Measurements from ENCODE around the gene EPN3. TPM values are rescaled to one million over a fixed set of nuclear protein-coding genes. Genes with fewer than 3 reads are reported as not detected.

The EPN3 gene
- total RNA-seq, 2 experiments from 2014 or later = not detected

GRCh38 chr17:50537721-50538548 is 5.4 kb downstream of the EPN3 start:
- Mint-ChIP-seq H3K9me3 (ENCODE audit: insufficient read depth) (no peaks in the 10 kb centered on the region), H3K27ac (no peak overlapping the region), H3K27me3 (ENCODE audit: low read depth) (peaks cover 29% of the 10 kb centered on the region), H3K4me3 (no peak overlapping the region), H3K36me3 (ENCODE audit: low read depth) (no peaks in the 10 kb centered on the region), H3K4me1 (ENCODE audit: low read depth) (peaks cover 22% of the 10 kb centered on the region)
- DNase-seq = no peak
- ATAC-seq = no peak
- POLR2A ChIA-PET = no interaction called here
- CTCF ChIA-PET = no interaction called here

- Mint-ChIP-seq H3K9me3 (ENCODE audit: insufficient read depth) (no peaks in the 10 kb centered on the region), H3K27me3 (ENCODE audit: low read depth) (peaks cover 20% of the 10 kb centered on the region), H3K36me3 (ENCODE audit: low read depth) (no peaks in the 10 kb centered on the region), H3K4me3 (no peak overlapping the region), H3K4me1 (ENCODE audit: low read depth) (peaks cover 18% of the 10 kb centered on the region), H3K27ac (no peak overlapping the region)
- POLR2A ChIA-PET = no interaction called here
- ATAC-seq = no peak
- CTCF ChIA-PET = no interaction called here
- no peak for DNase-seq
Observed at GRCh38 chr17:50538549-50539410, 6.2 kb downstream of the EPN3 start.

DNA sequence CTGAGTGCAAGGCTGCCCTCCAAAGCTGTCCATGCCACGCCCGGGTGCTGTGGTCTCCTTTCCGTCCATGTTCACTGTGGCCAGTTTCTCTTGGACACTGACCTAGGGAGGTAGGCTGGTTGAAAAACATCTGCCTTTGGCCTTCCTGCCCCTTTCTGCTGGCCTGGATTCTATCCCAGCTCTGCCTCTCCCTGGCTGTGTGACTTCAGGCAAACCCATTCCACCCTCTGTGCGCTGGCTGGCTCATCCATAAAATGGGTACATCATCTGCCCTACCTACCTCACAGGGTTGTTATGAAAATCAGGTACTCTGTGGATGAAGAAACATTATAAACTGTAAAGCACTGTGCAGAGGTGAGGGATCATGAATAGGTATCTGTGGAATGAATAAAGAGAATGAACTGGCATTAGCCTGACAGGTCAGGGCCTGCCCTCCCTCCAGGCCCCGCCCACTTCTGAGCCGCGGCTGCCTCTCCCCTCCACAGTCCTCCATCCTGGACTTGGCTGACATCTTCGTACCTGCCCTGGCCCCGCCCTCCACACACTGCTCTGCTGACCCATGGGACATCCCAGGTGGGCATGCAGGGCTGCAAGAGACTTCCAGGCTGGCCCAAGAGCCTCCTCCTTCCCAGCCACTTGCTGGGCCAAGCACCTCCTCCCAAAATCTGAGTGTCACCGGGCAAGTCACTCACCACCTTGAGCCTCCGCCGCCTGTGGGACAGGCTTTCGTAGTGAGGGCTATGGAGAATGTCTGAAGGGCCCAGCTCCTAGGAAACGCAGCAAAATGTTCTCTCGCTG is 7.4 kb downstream of the EPN3 start:
- POLR2A ChIA-PET = no interaction called here
- CTCF ChIA-PET = interaction anchor here (1.7 kb wide), 1 partner anchor 13 kb away, joined by 4 read pairs; no protein-coding TSS in a partner anchor
- Mint-ChIP-seq H3K4me1 (ENCODE audit: low read depth) (peaks cover 18% of the 10 kb centered on the region), H3K36me3 (ENCODE audit: low read depth) (no peaks in the 10 kb centered on the region), H3K27me3 (ENCODE audit: low read depth) (peaks cover 15% of the 10 kb centered on the region), H3K4me3 (no peak overlapping the region), H3K27ac (no peak overlapping the region), H3K9me3 (ENCODE audit: insufficient read depth) (no peaks in the 10 kb centered on the region)
- no peak for DNase-seq
- no peak for ATAC-seq

GRCh38 chr17:50540560-50541401 is 8.2 kb downstream of the EPN3 start:
- Mint-ChIP-seq H3K27ac (no peak overlapping the region), H3K4me1 (ENCODE audit: low read depth) (peaks cover 18% of the 10 kb centered on the region), H3K27me3 (ENCODE audit: low read depth) (peaks cover 15% of the 10 kb centered on the region), H3K9me3 (ENCODE audit: insufficient read depth) (no peaks in the 10 kb centered on the region), H3K4me3 (no peak overlapping the region), H3K36me3 (ENCODE audit: low read depth) (no peaks in the 10 kb centered on the region)
- CTCF ChIA-PET = interaction anchor here (0.7 to 1.7 kb wide), 5 partner anchors 12 to 119 kb away, joined by 3 to 4 read pairs (median 4); no protein-coding TSS in a partner anchor
- ATAC-seq = no peak
- DNase-seq = no peak
- POLR2A ChIA-PET = interaction anchor here (0.6 to 1.1 kb wide), 2 partner anchors 62 to 446 kb away, joined by 3 read pairs; no protein-coding TSS in a partner anchor

- Mint-ChIP-seq H3K4me3 (peak overlapping the region; percentile 73), H3K36me3 (ENCODE audit: low read depth) (no peaks in the 10 kb centered on the region), H3K27ac (no peak overlapping the region), H3K4me1 (ENCODE audit: low read depth) (peaks cover 18% of the 10 kb centered on the region), H3K9me3 (ENCODE audit: insufficient read depth) (no peaks in the 10 kb centered on the region), H3K27me3 (ENCODE audit: low read depth) (peaks cover 14% of the 10 kb centered on the region)
- CTCF ChIA-PET = interaction anchor here (0.7 to 2.1 kb wide), 10 partner anchors 12 to 343 kb away, joined by 3 to 8 read pairs (median 4); partner anchors contain the start of gene RSAD1
- DNase-seq (no peak), ATAC-seq (no peak)
- POLR2A ChIA-PET = interaction anchor here (0.6 to 1.1 kb wide), 2 partner anchors 62 to 447 kb away, joined by 3 read pairs; no protein-coding TSS in a partner anchor
Observed at GRCh38 chr17:50541402-50541715, 8.8 kb downstream of the EPN3 start.

DNA sequence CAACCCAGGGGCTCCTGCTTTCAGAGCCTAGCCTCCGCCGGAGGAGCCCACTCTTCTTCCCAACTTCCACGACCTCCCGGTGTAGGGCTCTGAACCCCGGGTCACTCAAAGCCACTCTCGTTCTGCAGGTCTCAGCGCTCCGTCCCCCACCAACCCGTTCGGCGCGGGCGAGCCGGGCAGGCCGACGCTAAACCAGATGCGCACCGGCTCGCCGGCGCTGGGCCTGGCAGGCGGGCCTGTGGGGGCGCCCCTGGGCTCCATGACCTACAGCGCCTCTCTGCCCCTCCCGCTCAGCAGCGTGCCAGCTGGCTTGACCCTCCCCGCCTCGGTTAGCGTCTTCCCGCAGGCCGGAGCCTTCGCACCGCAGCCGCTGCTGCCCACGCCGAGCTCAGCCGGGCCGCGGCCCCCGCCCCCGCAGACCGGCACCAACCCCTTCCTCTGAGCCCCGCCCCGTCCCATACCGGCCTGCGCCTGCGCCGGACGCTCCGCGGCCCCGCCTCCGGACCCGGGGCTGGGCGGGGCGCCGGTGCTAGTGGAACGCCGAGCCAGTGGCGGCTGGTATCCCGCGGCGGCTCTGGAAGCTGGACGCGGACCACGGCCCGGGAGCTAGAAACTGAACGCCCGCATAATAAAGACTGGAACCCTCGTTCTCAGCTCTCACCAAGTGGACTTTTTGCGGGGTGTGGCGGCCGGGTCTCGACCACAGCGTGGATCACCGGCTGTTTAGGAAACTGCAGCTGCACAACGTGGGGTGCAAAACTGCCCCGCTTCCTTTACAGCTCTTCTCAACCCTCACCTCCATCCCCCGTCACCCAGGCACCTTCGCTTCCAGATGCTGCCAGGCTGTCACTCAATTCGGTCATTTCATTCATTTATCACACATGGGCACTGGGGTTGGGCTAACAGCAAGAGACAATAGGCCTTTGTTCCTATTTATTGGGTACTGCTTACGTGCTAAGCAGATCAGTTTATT is 9.5 kb downstream of the EPN3 start:
- peak; percentile 93 for ATAC-seq
- POLR2A ChIA-PET = interaction anchor here (0.6 to 1.1 kb wide), 2 partner anchors 63 to 448 kb away, joined by 3 read pairs; no protein-coding TSS in a partner anchor
- H3K36me3 Mint-ChIP-seq (ENCODE audit: low read depth) = no peaks in the 10 kb centered on the region

GRCh38 chr17:50542795-50543774 is 10.6 kb downstream of the EPN3 start:
- POLR2A ChIA-PET = no interaction called here

More for the DNA sequence above, 9.5 kb downstream of the EPN3 start:
- Mint-ChIP-seq H3K27ac (peak overlapping the region; percentile 58), H3K4me3 (peak overlapping the region; percentile 73), H3K9me3 (ENCODE audit: insufficient read depth) (no peaks in the 10 kb centered on the region), H3K4me1 (ENCODE audit: low read depth) (peaks cover 22% of the 10 kb centered on the region), H3K27me3 (ENCODE audit: low read depth) (peaks cover 13% of the 10 kb centered on the region)
- CTCF ChIA-PET = interaction anchor here (0.7 to 2.1 kb wide), 19 partner anchors 9 to 344 kb away, joined by 3 to 8 read pairs (median 3); partner anchors contain the start of genes ANKRD40 and RSAD1
- DNase-seq = peak; percentile 83

DNA sequence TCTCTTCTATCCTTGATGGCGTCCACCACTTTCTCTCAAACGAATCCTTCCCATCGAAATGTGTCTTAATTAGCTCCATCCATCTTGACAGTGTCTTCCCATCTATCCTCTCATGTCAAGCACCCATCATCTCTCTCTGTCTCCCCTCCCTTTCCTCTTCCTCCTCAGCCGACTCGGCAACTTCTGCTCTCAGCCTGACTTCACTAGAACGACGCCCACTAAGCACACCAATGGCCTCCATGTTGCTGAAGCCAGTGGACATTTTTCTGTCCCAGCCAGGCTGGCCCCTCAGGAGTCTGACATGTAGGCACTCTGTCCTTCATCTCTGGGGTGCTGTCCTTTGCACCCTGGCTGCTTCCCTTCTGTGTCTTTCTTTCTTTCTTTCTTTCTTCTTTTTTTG is 12.0 kb downstream of the EPN3 start:
- H3K4me3 Mint-ChIP-seq = no peak overlapping the region
- CTCF ChIA-PET = interaction anchor here (0.8 to 4.8 kb wide), 4 partner anchors 11 to 293 kb away, joined by 3 to 28 read pairs (median 4); no protein-coding TSS in a partner anchor
- peaks cover 13% of the 10 kb centered on the region for H3K27me3 Mint-ChIP-seq (ENCODE audit: low read depth)
- H3K27ac Mint-ChIP-seq = no peak overlapping the region
- H3K4me1 Mint-ChIP-seq (ENCODE audit: low read depth) = peaks cover 29% of the 10 kb centered on the region
- ATAC-seq = no peak
- no peak for DNase-seq
- POLR2A ChIA-PET = no interaction called here
- H3K36me3 Mint-ChIP-seq (ENCODE audit: low read depth) = no peaks in the 10 kb centered on the region
- no peaks in the 10 kb centered on the region for H3K9me3 Mint-ChIP-seq (ENCODE audit: insufficient read depth)

More at GRCh38 chr17:50542795-50543774, 10.6 kb downstream of the EPN3 start:
- ATAC-seq = no peak
- Mint-ChIP-seq H3K4me1 (ENCODE audit: low read depth) (peaks cover 28% of the 10 kb centered on the region), H3K9me3 (ENCODE audit: insufficient read depth) (no peaks in the 10 kb centered on the region), H3K27me3 (ENCODE audit: low read depth) (peaks cover 13% of the 10 kb centered on the region), H3K27ac (no peak overlapping the region), H3K4me3 (peak overlapping the region; percentile 73), H3K36me3 (ENCODE audit: low read depth) (no peaks in the 10 kb centered on the region)
- CTCF ChIA-PET = interaction anchor here (0.7 to 4.8 kb wide), 17 partner anchors 12 to 309 kb away, joined by 3 to 28 read pairs (median 3); partner anchors contain the start of genes ANKRD40 and RSAD1
- DNase-seq = no peak

- Mint-ChIP-seq H3K27ac (no peak overlapping the region), H3K4me1 (ENCODE audit: low read depth) (peaks cover 29% of the 10 kb centered on the region), H3K4me3 (no peak overlapping the region), H3K36me3 (ENCODE audit: low read depth) (no peaks in the 10 kb centered on the region), H3K27me3 (ENCODE audit: low read depth) (peaks cover 13% of the 10 kb centered on the region), H3K9me3 (ENCODE audit: insufficient read depth) (no peaks in the 10 kb centered on the region)
- DNase-seq (no peak), ATAC-seq (no peak)
- ChIA-PET CTCF (interaction anchor here (0.8 to 4.8 kb wide), 4 partner anchors 12 to 292 kb away, joined by 3 to 28 read pairs (median 4); no protein-coding TSS in a partner anchor), POLR2A (no interaction called here)
Observed at GRCh38 chr17:50545311-50545710, 12.8 kb downstream of the EPN3 start.

Measured in activated CD8-positive, alpha-beta T cell treated with anti-CD3 and anti-CD28 coated beads, Interleukin-2, amount 10 ng/mL, durations not matched to agents 7 days and 5 days (primary cell).